Activated T-cell treated with anti-CD3 and anti-CD28 coated beads for 48 hours (primary cell): ENCODE measurements around the gene TH.

Experiments used
- DNase-seq: peaks from one replicate; pipeline ENCODE4 v3.0.0-alpha.2; 2020; ENCODE audit warnings: low read depth

The TH gene

DNA sequence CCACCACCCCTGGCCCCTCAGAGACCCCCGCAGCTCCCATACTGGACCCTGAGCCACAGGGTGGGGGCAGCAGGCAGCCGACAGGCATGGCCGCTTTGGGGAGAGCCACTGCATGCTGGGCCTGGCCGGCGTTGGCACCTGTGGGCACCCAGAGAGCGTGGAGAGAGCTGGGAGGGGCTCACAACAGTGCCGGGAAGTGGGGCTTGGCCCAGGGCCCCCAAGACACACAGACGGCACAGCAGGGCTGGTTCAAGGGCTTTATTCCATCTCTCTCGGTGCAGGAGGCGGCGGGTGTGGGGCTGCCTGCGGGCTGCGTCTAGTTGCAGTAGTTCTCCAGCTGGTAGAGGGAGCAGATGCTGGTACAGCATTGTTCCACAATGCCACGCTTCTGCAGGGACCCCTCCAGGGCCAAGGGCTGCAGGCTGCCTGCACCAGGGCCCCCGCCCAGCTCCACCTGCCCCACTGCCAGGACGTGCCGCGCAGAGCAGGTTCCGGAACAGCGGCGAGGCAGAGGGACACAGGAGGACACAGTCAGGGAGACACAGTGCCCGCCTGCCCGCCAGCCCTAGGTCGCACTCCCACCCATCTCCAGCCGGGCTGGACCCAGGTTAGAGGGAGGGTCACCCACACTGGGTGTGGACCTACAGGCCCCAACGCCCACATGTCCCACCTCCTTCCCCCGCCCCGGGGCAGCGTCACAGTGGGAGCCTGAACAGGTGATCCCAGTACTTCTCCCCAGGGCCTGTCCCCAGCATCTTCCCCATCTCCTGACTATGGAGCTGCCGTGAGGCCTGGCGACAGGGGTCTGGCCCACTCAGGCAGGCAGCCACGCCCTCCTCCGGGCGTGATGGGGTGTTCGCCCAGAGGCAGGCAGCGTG, 11.8 kb downstream of the TH start:
- no peak for DNase-seq

DNA sequence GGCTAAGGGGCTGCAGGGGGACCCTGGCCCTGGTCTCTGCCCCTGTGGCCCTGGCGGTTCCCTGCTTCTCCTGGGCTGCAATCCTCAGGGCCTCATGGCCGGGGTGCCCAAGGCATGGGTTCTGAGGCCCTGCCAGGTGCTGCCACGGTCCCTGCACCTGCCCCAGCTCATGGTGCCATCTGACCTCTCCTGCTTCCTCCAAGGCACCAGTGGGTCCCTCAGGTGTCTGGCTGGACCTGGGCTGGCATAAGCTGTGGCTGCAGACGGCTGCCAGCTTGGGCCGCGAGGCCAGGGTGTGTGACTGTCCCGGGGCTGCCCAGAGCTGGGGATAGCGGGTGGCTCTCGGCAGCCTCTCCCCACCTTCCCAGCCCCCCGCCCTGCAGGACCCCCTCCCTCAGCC, 12.6 kb downstream of the TH start:
- DNase-seq, result no peak

GRCh38 chr11:2158296-2158737, 13.3 kb downstream of the TH start:
- no peak for DNase-seq

GRCh38 chr11:2157294-2158040, 14.1 kb downstream of the TH start:
- DNase-seq, result no peak

DNA sequence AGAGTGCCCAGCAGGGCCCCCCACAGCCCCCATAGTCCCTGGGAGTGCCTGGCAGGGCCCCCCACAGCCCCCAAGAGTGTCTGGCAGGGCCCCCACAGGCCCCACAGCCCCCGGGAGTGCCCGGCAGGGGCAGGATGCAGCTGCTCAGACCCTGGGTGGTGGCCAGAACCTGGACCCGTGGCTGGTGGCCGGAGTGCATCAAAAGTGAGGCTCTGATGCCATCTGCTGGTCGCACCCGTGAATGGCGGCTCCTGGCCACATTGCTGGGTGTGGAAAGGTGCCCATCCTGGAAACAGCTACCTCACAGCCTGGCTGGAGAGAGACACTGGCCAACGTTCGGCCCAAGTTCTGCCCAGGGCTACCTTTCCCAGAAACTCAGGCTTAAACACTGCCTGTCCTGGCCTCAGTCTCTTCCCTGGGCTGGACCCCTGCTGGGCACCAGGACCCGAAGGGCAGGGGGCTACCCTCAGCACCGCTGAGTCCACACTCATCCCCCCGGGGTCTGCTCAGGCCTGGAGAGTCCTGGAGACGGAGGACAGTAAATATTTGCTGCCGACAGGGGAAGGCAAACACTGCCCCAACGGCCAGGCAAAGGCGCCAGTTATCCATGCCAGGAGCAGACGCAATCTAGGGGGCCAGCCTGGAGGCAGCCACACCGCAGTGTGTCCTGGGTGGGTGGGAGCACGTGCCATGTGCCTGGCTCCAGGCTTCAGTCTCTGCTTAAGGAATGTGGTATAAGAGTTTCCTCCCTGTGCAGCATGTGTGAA, 15.0 kb downstream of the TH start:
- DNase-seq, result peak; percentile 55

DNA sequence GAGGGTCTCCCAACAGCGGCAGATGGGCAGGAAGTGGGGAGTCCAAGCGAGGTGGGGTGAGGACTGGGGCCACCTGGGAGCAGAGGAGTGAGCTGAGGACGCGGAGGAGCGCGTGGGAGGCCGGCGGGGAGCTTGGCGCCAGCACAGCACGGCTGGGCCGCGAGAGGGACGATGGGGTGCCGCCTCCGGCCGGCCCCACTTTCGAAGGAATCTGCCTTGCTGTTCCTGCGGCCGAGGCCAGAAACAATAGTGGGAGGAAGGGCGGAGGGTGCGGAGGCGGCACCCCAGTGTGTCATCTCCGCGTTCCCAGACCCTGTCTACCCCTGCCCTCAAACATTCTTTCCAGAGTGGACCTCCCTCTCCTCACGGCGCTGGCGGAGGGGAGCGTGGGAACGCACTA, 16.1 kb downstream of the TH start:
- DNase-seq, result no peak

DNA sequence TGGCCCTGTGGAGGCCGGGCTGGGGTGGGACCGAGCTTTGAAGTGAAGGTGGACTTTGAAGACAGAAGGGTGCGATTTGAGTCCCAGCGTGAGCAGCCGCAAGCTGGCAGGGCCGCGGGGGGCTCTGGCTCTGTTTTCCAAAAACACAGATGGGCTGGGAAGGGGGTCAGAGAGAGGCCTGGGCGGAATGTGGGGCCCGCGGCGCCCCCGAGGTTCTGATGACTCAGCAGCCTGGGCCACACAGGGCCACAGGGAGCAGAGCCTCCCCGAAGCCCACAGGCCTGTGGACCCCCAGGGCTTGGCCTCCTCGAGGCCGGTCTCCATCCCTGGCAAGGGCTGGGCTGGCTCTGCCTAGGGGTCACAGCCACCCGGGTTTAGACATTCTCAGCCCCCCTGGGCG, 16.7 kb downstream of the TH start:
- no peak for DNase-seq

- no peak for DNase-seq
Observed at GRCh38 chr11:2154195-2154585, 17.4 kb downstream of the TH start.

DNA sequence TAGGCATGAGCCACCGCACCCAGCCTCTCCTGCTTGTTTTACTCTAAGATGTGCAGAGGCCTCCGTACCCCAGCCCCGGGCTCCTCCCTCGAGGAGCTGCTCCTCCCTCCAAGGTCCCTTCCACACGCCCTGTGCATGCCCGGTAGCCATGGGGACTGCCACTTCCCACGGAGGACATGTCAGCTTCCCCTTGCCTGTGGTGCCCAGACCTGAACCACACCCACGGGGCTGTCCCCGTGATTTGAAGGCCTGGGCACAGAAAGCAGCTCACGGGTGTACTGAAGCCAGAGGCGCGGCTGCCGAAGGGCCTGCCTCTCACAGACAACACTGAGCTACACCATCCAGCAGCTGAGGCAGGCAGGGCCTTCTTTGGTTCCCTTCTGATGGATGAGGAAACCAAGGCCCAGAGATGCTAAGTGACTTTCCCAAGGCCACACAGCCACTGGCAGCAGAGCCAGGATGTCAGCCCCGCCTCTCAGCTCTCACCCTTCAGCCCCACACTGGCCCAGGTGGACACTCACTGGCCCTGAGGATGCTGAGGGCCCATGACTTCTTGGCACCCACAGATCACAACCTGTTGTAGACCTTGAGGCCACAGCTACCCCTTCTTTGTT, 17.9 kb downstream of the TH start:
- DNase-seq, result no peak

DNA sequence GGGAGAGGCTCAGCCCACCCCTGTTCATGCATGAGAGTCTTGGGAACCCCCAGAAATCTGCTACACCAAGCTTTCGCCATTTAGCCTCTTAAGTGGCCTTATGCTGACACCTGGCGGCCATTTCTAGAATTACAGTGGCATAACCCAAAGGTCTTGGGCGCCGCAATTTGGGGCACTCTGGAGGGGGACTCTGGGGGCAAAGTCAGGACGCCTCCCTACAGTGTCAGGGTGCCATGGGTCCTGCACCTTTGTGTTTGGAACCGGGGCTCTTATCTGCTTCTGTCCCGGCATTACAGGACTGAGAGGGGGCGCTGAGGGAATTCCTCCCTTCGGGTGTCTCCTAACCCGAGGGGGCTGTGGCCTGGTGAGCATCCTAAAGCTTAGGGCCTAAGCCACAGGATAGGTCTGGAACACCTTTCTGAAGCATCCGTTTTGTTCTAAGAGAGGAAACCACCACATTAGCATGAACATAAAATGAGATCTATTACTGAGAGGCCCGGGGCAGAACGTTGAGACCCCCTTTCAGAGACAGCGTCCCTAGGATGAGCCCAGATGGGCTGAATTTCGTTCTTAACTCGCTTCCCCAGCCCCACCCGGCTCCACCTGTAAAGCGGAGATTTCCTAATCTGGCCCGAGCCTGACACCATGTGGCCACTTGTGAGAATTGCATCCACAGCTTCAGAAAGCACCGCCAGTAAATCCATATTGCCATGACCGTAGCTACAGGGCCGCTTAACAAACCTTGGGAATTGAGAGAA, 19.9 kb downstream of the TH start:
- peak; percentile 70 for DNase-seq

DNA sequence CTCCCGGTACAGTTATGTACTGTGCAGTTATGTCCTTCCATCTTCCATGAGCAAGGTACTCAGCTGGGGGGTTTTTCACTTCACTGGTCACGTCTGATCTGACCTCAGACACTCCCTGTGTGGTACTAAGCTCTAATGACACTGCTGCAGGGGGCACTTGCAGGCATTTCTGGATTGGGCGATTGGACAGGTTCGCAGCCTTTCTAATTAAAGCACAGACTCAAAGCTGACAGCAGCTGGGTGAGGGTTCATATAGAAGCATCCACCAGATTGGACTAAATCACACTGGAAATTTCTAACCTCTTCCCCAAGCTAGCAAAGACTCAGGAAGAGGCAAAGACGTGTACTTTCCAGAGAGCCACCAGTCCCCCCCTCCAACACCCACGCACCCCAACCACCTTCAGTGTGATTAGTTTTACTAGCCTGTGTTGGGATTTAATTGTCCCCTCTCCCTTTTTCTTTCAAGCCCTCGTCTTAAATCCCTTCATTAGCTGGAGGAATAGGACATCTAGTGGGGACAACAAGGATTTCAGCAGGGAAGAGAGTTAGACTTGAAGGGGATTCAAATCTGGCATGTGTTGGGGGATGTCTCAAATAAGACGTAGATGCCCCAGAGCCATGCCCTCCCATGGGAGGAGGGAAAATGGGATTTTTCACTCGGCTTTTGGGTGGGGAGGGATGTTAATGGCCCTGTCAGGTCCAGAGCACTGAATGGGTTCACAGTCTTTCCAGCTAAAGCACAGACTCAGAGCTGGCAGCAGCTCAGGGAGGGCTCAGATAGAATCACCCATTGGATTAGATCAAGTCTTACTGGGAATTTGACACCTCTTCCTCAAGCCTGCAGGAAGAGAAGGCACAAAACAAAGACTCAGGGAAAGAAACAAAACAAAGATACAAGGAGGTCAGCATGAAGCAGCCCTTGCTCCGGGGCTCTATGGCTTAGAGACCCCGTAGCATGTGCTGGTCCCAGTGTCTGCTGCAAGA, 21.5 kb downstream of the TH start:
- DNase-seq, result no peak

- DNase-seq, result no peak
Observed at GRCh38 chr11:2149460-2149859, 22.2 kb downstream of the TH start.

DNA sequence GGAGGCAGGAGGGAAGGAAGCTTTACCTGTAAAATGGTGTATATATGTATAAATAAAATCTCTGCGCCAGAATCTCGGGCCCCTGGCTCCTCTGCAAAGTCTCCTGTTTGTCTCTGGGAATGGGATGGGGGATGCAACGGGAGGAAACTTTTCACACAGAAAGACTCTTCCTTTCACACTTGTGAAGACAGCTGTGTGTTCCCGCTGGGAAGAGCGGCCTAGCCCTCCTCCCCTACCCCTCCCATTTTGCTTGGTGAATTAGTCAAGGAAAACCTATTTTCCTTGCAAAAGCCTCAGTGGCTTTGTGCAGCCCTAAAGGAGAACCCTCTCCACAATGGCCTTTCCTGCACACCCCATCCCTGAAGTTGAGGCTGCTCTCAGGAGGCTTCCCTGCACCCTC, 23.0 kb downstream of the TH start:
- DNase-seq, result no peak

DNA sequence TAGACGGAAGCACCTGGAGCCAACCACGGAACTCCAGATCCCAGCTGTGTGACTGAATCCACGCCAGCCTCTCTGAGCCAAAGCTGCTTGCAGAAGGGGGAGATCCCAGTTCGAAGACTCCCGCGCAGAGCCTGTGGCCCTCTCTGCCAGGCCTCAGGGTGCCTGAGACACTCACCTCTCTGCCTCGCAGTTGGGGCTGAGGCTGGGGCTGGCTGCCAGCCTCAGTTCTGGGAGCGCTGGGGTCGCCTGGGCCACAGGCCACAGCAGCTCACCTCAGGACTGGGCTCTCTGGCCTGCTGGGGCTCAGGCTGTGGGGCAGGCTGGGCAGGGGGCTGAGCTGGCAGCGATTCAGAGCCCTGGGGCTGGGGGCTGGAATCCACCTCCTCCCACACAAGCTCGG, 24.2 kb downstream of the TH start:
- no peak for DNase-seq

GRCh38 chr11:2146051-2146450, 25.6 kb downstream of the TH start:
- DNase-seq, result no peak

DNA sequence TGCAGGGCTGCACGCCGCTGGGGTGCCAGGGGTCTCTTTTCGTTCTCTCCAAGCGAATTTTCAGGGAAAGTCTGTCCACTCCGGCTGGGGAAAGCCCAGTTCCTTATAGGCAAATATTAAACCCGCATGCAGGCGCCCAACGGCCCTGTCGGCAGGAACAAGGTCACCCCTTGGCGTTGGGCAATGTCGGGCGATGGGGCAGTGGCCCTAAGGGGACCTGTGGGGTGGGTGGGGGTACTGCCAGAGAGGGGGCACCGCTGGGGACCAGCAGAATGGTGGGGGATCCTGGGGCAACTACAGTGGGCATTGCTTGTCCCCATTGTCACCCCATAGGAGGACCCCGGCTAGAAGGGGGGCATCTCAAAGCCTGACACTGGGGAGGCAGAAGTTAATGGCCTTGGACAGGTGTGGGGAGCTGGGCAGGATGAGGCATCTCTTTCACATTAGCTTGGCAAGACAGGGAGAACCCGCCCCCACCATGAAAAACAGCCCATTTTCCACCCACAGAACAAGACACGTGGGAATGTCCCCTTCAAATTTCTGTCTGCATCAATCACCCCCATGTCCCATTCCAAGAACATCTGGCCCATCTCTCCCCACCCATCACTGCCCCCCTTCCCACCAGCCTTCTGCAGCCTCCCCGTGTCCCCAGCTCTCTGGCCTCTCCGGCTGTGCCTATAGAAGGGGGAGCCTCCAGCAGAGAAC, 26.9 kb downstream of the TH start:
- DNase-seq, result no peak

DNA sequence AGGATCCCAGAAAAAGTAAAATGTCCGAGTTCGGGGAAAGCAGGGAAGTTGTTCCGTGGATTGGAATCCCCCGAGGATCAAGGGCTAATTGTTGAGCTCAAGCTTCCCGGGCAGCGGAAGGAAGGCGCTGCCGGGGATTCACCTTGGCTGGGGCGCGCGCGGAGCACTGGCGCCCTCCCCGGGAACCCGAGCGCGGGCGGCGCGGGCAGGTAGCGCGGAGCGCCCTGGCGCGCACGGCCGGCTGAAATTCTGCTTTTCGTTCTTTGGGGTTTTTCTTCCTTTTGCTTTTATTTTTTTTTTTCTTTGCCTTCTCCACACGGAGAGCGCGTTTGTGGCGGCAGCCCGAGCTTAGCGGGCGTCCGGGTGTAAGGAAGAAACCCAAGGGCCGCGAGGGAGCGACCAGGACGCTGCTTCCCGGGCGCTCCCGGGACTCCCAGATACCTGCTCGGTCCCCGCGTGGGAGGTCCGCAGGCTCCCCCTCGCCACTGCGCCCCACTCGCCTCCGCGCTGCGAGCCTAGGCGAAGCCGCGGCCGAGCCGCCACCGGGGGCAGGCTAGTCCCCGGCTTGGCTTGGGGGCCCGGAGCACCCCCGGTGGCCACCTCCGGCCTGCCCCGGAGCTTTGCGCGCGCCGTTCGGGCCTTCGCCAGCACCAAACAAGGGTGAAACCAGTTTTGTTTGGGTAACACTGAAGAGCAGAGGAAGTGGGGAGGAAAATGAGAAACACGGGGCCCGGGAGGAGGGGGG, 27.6 kb downstream of the TH start:
- DNase-seq, result no peak

- no peak for DNase-seq
Observed at GRCh38 chr11:2143477-2143798, 28.2 kb downstream of the TH start.

GRCh38 chr11:2142762-2143202, 28.8 kb downstream of the TH start:
- DNase-seq, result peak; percentile 33
